Measurements from ENCODE around the gene ENOX2.
"Not testable (repeated sequence)": the region's sequence is repeated elsewhere in the genome, so short reads cannot be mapped to it uniquely, and the experiment has no call there.

ENOX2 gene

DNA sequence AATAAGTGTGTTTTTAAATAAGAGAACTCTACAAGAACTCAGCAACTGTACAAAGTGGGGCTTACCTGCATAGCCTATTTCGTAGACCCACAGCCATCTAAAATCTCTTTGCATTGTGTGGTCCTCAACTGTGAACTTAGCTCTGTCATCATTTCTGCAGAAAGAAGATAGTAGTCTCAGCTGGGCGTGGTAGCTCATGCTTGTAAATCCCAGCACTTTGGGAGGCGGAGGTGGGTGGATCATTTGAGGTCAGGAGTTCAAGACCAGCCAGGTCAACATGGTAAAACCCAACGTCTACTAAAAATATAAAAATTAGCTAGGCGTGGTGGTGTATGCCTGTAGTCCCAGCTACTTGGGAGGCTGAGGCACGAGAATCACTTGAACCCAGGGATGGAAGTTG, 193.8 kb downstream of the ENOX2 start:
- in situ Hi-C loops (cut with HindIII; ENCODE audit: low sequenced_read_pairs) = not testable (repeated sequence)

DNA sequence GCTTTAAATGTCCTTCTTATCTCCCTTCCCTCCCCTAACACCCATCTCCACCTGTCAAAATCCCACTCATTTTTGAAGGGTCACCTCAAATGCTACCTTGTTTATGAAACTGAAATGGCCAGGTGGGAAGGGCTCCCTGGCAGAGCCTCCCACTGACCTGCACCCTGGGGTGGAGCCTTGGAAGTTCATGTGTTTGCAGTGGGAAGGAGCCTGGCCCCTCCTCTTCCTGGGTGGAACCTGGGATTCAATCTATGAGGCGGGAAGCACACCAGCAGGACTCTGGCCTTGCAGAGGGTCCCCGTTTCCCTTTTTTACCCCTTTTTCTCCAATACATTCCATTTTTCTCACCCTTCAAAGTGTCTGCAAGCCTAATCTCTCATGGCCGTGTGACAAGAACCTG, 197.4 kb downstream of the ENOX2 start:
- in situ Hi-C loops (cut with HindIII; ENCODE audit: low sequenced_read_pairs) = no loop called here

DNA sequence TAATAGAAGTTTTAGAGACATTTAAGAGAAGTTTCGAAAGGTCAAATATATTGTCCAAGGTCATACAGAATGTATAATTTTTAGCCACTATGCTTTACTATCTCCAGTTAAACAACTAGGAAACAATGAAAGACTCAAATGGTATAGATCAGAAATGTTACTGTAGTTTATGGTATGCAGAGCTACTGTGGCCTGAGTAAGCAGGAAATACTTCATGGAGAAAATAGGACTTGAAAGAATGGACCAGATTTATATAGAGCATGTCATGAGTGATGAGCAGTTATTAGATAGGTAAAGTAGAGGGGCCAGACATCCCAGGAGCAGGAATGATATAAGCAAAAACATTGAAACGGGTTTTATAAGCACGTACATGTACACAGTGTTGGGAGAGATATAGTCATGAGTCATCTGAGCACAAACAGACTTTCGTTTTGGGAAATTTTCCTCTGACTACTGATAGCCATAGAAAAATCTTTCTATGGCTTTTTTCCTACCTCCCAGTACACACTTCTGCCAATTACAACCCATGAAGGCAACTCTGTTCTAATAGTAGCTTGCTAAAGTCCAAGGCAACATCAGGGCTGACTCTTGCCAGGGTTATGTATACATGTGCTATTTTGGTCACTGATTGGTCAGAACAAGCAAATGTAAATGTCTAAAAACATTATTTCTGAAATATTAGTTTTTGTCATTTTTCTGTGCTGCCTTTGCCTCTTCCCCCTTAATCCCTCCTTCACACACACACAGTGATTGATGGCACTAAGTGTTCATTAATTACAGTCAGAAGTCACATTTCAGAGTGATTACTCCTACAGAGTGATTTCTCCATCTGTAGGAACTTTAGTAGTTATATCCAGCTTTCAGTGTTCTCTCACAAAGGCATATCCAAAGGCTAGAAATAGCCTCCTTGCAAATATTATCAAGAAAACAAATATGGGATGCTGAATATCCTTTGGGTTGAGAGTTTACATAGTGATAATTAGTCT, 198.7 kb downstream of the ENOX2 start:
- in situ Hi-C loops (cut with HindIII; ENCODE audit: low sequenced_read_pairs) = no loop called here

DNA sequence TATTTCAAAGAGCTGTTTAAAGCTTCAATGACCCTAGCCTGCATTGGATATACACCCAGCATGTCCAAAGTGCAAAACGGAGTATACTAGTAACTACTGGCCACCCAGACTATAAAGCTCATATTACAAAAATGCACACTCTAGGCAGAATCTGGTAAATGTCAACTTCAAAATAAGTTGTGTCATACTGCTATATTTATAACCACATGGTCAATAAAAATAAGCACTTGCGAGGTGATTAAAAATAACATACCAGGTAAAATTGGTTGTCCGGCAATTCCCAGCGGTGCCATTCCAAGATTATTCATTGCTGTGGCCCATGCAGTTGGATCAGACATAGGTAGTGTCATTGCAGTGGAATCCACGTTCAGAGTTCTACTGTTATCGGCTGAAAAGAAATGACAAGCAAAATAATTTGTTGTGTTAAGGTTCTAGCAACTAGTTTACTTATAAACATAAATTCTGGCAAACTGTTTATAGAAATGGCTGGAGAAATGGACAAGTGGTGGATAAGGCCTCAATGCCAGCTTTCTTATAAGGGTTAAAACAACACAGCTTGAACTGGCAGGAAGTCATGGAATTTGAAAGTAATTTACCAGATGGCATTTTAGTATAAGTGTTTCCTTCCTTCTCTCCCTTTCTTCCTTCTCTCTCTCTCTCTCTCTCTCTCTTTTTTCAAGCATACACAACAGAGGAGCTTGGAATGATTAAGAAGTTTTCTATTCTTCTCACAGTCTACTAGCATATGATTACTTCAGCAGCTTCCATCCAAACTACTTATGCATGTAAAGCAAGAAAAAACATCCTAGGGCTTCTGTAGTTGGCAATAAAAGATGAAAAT, 199.9 kb downstream of the ENOX2 start:
- in situ Hi-C loops (cut with HindIII; ENCODE audit: low sequenced_read_pairs) = no loop called here

DNA sequence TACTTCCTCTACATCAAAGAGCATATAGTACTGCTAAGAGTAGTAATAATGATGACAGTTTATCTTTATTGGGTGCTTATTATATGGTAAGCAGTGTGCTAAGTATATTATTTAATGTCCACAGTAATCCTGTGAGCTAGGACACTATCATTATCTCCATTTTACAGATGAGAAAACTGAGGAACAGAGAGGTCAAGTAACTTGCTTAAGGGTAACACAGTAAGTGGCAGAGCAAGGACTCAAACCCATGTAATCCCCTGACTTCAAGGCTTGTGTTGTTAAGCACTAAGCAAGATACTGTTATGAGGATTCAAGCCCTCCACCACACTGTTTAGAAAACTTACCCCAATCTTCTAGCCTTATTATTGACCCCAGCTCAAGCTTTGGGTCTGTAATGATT, 202.4 kb downstream of the ENOX2 start:
- in situ Hi-C loops (cut with HindIII; ENCODE audit: low sequenced_read_pairs) = no loop called here

DNA sequence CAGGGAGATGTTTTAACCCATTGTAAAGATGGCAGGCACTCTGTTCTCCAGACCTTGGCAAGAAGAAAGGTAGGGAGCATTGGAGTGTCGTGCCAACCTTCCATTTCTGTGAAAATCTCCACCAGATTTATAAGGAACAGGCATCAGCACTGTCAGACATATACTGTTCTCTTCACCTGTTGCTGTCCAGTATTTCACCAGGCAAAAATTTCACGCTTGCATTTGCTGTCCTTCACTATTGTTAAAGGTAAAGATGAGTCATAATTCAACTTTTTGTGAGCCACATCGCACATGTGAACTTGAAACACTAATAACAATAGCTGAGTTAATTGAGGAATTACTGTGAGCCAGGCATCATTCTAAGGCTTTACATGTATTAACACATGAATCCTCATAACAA, 203.4 kb downstream of the ENOX2 start:
- in situ Hi-C loops (cut with HindIII; ENCODE audit: low sequenced_read_pairs) = loop anchor here (5.0 kb wide), 1 partner anchor 47 kb away; no protein-coding TSS in a partner anchor

DNA sequence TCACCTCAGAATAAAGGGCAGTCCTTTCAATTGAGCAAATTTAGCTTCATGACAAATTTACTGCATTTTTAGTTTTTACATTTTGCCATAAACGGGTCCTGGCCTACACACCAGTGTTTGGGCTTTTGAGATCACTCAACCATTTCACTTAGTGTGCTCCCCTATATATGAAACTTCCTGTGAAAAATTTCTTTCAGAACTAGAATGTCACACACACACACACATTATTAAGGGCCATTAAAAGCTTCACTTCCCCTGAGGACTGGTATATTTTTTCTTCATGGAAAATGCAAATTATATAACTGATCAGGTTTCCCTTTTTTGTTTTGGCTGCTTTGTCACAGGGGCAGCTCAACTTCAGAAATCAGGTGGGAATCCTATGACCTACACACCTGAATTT, 206.5 kb downstream of the ENOX2 start:
- in situ Hi-C loops (cut with HindIII; ENCODE audit: low sequenced_read_pairs) = loop anchor here (5.0 kb wide), 1 partner anchor 44 kb away; no protein-coding TSS in a partner anchor

DNA sequence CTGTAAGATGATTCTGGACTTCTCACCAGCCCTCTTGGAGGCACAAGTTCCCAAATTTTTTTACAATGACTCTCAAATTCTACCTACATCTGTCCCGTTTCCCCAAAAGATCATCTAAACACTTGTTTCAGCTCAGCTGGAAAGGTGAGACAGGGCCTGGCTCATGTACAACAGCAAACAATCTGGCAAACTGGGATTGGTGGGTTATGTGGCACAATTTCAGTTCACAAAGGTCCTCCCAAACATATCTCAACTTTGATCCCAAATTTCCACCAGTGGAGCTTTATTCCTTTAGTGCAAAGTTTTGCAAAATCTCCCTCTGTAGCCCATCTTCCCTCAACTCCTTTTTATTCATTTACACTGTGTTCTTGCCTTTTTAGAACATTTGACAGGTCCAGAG, 207.1 kb downstream of the ENOX2 start:
- in situ Hi-C loops (cut with HindIII; ENCODE audit: low sequenced_read_pairs) = loop anchor here (5.0 kb wide), 1 partner anchor 44 kb away; no protein-coding TSS in a partner anchor

DNA sequence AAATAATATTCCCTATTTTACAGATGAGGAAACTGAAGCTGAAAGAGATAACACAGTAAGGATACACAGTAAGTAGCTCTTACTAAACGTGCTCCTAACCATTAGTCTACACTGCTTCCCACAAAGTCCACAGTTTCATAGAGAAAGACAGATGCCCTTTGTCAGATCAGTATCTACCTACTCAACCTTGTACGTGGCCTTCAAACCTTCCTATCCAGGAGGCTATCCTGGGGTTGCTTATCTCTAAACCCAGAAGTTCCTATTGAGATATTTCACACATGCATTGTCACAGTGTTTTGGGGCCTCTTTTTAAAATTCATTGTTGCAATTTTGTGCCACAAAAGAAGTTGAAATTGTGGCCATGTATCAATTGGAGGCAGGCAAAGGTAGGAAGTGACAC, 208.0 kb downstream of the ENOX2 start:
- in situ Hi-C loops (cut with HindIII; ENCODE audit: low sequenced_read_pairs) = loop anchor here (5.0 kb wide), 1 partner anchor 43 kb away; no protein-coding TSS in a partner anchor

DNA sequence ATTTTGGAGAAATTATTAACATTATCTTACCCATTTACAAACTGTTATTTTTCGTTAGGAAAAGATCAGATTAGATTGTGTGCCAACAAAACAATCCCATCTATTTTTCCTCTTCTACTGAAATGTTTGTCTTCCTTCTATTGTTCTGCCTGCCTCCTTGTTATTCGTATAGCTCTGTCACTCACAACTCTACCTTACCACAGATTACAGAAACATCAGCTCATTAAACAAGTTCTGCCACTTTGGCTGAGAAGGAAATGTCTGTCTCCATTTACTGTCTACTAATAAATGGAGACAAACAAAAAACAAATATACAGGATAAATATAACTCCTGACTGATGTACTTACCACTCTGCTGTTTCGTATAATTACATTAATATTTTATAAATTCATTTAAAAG, 211.4 kb downstream of the ENOX2 start:
- in situ Hi-C loops (cut with HindIII; ENCODE audit: low sequenced_read_pairs) = no loop called here

DNA sequence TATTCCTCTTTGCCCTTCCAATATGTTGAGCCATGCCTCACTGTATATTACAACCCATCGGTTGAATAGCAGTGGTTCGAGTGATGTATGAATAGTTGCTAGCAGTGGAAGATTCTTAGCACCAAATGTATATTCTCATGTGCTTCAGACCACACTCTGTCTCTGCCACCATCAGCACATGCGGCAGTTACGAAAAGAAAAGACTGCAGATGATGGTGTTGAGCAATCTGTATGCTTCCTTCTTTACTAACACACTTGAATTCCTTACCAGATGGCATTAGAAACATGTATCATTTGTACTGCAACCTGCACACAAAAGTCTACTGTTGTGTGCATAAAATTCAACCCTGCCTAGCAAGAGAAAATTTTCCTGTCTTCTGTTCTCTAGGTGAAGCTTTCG, 214.6 kb downstream of the ENOX2 start:
- in situ Hi-C loops (cut with HindIII; ENCODE audit: low sequenced_read_pairs) = no loop called here

DNA sequence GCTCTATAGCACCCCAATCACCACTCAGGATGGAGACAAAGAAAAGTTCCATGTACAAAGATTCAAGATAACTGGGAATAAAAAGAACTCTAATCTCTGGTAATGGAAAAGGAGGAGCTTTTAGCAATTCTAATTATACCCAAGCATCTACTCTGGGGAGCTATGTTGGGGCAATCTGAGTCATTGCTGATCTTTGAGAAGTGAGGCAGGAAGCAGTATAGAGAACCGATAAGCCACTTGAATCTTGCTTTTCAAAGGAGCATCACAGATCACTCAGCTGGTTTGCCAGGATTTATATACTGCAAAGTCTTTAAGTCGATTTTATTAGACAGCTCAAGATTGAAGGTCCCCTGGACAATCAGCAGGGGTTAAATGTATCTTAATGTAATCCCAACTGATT, 220.0 kb downstream of the ENOX2 start:
- in situ Hi-C loops (cut with HindIII; ENCODE audit: low sequenced_read_pairs) = no loop called here

DNA sequence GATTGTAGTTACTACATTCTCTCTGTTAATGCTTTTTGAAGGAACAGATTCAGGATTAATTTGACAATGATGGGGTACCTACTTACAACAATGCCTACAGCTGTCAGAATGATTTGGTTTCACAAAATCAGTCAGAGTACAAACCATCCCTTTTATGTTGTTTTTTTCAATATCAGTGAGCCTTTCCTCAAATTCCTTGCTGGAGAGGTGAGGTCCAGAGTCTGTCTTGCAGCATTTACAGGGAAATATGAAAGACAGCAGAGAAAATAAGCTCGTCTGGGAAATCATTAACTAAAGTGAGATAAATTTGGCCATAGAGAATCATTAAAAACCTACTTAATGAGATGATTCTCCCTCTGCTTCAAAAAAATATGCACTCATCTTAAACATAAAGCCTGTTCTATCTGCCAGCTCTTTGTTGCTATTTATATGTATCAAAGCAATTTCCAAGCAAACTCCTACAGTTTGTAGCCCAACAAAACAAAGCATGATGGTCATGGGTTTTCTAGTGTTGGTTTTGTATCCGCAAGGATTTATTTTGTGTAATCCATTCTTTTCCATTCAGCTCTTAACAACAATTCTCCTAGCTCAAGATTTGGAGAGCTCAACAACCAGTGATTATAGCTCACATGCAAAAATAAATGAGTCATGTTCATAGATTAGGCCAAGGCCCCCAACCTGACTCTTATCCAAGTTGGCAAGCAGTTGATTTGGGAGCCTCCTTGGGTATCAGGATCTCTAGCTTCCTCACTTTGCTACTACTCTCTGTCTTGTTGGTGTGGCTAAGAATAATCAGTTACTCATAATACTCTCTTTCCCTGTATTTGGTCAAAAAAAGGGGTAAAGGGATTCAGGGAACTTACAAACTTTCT, 222.6 kb downstream of the ENOX2 start:
- in situ Hi-C loops (cut with HindIII; ENCODE audit: low sequenced_read_pairs) = no loop called here

DNA sequence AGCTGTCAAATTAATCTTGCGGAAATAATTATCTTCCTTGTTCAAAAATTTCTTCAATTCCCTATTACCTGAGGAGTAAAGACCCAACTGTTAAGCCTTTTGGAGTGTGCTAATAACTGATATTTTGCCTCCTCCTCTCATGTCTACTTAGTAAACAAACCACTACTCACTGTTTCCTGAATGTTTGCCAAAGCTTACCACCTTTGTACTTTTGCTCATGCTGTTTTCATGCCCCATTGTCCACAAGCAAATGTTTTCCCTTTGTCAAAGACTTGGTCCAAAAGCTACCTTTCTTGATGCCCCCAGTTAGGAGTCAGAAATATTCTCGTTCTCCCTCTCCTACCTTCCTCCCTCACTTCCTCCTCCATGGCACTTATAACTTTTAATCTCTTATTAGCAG, 226.1 kb downstream of the ENOX2 start:
- in situ Hi-C loops (cut with HindIII; ENCODE audit: low sequenced_read_pairs) = no loop called here

DNA sequence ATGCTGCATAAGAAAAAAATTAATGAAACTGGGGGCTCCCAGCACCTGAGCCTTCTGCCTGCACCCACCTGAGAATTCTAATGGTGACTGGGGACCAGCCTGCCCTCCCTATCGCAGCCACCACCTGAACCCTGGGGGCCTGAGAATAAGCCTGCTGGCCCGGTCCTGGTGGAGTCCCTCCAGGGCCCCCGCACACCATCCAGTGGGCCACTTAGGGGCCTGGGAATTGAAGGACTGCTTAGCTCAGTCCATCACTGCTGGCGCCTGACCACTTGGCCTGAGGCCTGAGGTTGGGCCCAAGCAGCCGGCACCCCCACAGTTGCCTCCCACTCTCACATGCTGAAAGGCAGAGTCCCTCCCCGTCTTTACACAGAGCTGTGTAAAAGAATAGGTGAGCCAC, 230.8 kb downstream of the ENOX2 start:
- in situ Hi-C loops (cut with HindIII; ENCODE audit: low sequenced_read_pairs) = no loop called here

DNA sequence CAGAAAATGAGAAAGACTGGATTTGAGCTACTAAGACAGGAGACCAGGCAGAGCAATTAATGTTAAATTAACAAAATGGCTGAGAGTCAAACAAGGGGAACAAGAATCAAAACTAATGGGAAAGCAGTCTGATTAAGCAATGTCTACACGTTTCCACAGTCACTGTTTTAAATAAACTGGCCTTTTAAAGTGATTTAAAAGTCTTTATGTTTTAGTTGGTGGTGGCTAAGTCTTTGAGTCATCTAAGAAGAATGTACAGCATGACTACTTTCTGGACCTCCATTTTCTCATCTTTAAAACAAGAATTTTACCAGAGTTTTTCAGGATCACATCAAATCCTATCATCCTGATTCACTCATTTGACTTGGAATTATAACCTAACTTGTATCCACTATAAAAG, 233.8 kb downstream of the ENOX2 start:
- in situ Hi-C loops (cut with HindIII; ENCODE audit: low sequenced_read_pairs) = no loop called here

DNA sequence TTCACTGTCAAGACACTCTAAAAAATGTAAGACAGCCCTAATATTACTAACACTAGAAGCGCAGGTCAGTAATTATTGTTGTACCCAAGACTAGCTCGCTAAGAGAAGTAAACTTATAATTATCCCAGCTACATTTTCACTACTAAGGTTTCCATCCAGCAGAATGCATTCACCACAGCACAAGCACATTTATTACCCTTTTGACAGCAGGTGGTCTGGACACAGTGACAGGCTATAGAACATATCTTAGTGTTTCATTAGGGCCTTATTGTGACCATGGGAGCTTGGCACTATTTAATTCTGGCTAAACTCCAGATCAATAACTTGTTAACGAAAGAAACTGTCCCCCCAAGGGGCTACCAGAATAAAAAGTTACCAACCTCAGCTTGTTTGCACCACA, 237.7 kb downstream of the ENOX2 start:
- in situ Hi-C loops (cut with HindIII; ENCODE audit: low sequenced_read_pairs) = no loop called here

DNA sequence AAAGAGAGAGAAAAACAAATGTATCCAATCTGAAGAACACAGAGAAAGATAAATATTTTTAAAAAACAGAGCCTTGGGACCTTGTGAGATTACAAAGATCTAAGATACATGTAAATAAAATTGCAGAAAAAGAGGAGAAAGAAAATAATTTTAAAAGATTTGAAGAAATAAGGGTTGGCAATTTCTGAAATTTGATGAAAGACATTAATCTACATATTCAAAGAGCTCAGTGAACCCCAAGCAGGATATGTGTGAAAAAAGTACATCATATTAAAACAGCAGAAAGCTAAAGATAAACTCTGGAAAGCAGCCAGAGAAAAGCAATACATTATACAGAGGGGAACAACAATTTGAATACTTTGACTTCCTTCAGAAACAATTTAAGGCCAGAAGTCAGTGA, 244.7 kb downstream of the ENOX2 start:
- in situ Hi-C loops (cut with HindIII; ENCODE audit: low sequenced_read_pairs) = no loop called here

DNA sequence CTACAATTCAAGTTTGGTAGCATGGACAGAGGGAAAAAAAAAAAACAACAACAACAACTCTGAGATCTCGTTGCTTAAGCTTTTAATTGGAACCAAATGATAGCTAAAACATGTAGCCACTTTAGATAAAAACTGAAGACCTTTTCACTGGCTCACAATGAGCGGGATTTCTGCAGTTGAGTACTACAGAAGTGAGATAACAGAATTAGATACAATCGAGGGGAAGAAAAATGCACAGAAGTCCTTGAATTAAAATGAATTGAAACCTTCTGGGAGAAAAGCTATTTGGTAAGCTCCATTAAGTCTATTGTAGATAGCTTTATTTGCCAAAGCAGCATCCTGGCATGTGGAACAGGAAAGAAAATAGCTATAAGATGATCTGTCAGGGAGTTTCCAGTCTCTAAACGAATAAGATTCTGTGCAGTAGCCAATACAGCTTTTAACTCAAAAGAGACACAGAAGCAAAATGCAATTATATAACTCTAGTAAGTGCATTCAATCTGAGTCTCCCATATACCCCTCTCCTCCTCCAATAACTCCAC, 248.5 kb downstream of the ENOX2 start:
- in situ Hi-C loops (cut with HindIII; ENCODE audit: low sequenced_read_pairs) = loop anchor here (5.0 kb wide), 1 partner anchor 43 kb away; no protein-coding TSS in a partner anchor
